ENCODE results near the gene RBM14. TPM values are rescaled to one million over a fixed set of nuclear protein-coding genes. Genes with fewer than 3 reads are reported as not detected.

RBM14 gene
- total RNA-seq = 10 to 100 TPM; 13.8 to 70.1 (median 47.0) TPM

DNA sequence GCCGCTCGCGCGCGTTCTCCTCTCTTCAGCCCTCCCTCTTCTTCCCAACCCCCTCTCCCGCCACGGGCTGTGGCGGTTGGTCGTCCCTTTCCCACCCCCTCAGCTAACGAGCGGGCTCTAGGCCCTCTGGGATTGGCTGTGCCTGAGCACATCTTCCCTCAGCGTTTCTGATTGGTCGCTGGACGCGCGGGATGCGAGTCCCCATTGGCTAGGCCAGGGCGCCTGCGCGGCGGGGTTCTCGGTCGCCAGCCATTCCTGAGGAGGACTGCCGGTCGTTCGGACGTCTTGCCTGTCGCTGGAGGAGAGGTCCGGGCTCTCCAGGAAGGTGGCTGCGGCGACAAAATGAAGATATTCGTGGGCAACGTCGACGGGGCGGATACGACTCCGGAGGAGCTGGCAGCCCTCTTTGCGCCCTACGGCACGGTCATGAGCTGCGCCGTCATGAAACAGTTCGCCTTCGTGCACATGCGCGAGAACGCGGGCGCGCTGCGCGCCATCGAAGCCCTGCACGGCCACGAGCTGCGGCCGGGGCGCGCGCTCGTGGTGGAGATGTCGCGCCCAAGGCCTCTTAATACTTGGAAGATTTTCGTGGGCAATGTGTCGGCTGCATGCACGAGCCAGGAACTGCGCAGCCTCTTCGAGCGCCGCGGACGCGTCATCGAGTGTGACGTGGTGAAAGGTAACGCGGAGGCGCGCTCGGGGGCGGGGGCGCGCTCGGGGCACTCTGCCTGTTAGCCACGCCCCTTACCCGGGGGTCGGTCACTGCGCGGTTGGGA is at the start of gene RBM14:
RBM14 (plus strand) TSS at position 252 of the 776 bp plus-strand sequence; CDS start at position 343, 91 bp downstream.
- TF ChIP-seq POLR2AphosphoS5 (IDR thresholded peaks at IDR 0.05) (peak; percentile 99 to 100 (median 100)), EP300 (IDR thresholded peaks at IDR 0.05; ENCODE audit: low read depth) (no peak), POLR2A (IDR thresholded peaks at IDR 0.05) (peak; percentile 100), CTCF (IDR thresholded peaks at IDR 0.05) (no peak)
- peak within 1 kb of the TSS; percentile 92 to 98 (median 98) for H3K27ac ChIP-seq
- no peaks in the 10 kb centered on the region for H3K36me3 ChIP-seq
- 0 to 2% methylated on average over 11 to 53 of the region's 90 CpGs for WGBS, 2 donors (ENCODE audit: low coverage in 1 of 2)
- peak within 1 kb of the TSS; percentile 51 to 88 (median 82) for H3K4me3 ChIP-seq
- peaks cover 26 to 48% (median 43%) of the 10 kb centered on the region in 4 donors for H3K4me1 ChIP-seq
- H3K9me3 ChIP-seq = no peaks in the 10 kb centered on the region
- intact Hi-C loops (cut with DNase I; ENCODE audit: low total_unique reads) (loop anchor here (1.0 kb wide), 1 partner anchor 62 kb away; no protein-coding TSS in a partner anchor), in situ Hi-C loops (cut with MboI; ENCODE audit: low pct_ligation_motif_present in 1 of 4, low pct_unique_long_range_greater_than_20kb in 1 of 4, low sequenced_read_pairs in 3 of 4) (no loop called here)
- peak; percentile 99 for DNase-seq
- H3K27me3 ChIP-seq = no peaks in the 10 kb centered on the region

DNA sequence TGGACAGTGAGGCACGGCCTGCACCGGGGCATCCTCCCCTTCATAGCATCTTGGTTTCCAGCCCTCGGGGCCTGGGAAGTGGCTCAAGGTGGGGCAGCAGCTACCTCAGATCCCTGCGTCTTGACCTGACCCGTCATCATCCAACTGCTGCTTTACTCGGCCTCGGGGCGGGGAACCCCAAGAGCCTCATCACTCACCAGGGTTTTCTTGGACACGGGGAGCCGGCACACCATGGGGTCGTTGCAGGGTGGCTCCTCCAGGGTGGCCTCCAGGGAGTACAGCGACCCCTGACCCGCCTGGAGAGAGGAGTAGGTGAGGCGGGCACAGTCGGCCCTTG is 48.7 kb upstream of the RBM14 start:
- Histone ChIP-seq H3K9me3 (no peaks in the 10 kb centered on the region), H3K27ac (peak overlapping the region in 3 of 4 donors; percentile 28 to 72 (median 53)), H3K4me3 (peak overlapping the region; percentile 55 to 72 (median 59)), H3K27me3 (peaks cover 11% of the 10 kb centered on the region), H3K4me1 (peaks cover 5 to 18% (median 13%) of the 10 kb centered on the region in 4 donors), H3K36me3 (no peaks in the 10 kb centered on the region)
- no peak for DNase-seq
- no peak for TF ChIP-seq EP300 (IDR thresholded peaks at IDR 0.05; ENCODE audit: low read depth)
- no peak for TF ChIP-seq POLR2AphosphoS5 (IDR thresholded peaks at IDR 0.05)
- no peak for TF ChIP-seq CTCF (IDR thresholded peaks at IDR 0.05)
- intact Hi-C loops (cut with DNase I; ENCODE audit: low total_unique reads) (no loop called here), in situ Hi-C loops (cut with MboI; ENCODE audit: low pct_ligation_motif_present in 1 of 4, low pct_unique_long_range_greater_than_20kb in 1 of 4, low sequenced_read_pairs in 3 of 4) (loop anchor here in 2 of 4 donors (10.0 to 25.0 kb wide), 2 partner anchors 163 to 270 kb away; partner anchors contain the start of gene RCE1 (in 1 of the 2))
- 71% methylated on average over 14 of the region's 15 CpGs; no CpG with 5 or more reads in 1 of the 2 donors for WGBS, 2 donors (ENCODE audit: low coverage in 1 of 2)

DNA sequence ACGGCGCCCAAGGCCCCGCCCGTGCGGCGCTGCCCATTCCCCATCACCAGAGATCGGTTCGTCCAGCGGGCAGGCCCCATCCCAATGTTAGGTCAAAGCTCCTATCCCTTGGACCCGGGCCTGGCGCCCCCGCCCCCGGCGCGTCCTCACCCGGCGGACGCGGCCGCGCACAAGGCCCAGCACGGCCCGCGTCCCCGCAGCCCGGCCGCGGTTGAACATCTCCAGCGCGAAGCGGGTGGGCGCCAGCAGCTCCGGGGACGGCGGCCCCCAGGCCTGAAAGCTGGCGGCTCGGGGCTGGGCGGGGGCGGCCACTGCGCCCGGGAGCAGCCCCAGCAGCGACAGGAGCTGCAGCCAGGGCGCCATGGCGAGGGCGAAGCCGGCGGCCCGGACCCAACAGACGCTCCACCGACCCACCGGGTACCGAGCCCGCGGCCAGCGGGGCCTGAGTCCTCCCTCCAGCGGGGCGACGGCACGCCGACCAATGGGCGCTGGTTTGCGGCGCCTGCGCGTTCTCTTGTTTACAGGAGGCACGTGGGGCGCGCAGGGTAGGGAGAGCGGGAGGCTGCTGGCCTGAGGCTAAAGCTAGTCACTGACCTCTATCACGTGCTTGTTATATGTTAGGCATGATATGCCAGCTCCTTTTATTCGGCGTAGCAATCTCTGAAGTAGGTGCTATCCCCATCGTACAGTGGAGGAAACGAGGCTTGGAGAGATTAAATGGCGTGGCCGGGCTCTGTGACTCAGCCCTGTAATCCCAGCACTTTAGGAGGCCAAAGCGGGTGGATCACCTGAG is 48.1 kb upstream of the RBM14 start, which contains the start of gene CTSF:
CTSF (minus strand) TSS at position 483 of the 793 bp plus-strand sequence; CDS start at position 363, 120 bp downstream.
- WGBS, 2 donors (ENCODE audit: low coverage in 1 of 2) = 20% methylated on average over 38 of the region's 77 CpGs; no CpG with 5 or more reads in 1 of the 2 donors
- H3K4me1 ChIP-seq = peaks cover 5 to 18% (median 13%) of the 10 kb centered on the region in 4 donors
- peak; percentile 85 for DNase-seq
- intact Hi-C loops (cut with DNase I; ENCODE audit: low total_unique reads) = no loop called here
- peak within 1 kb of the TSS; percentile 55 to 72 (median 59) for H3K4me3 ChIP-seq
- TF ChIP-seq CTCF (IDR thresholded peaks at IDR 0.05) (no peak), POLR2AphosphoS5 (IDR thresholded peaks at IDR 0.05) (peak in 1 of 3 donors; percentile 29), POLR2A (IDR thresholded peaks at IDR 0.05) (no peak)
- peak within 1 kb of the TSS in 3 of 4 donors; percentile 28 to 72 (median 53) for H3K27ac ChIP-seq
- H3K9me3 ChIP-seq = no peaks in the 10 kb centered on the region
- H3K27me3 ChIP-seq = peaks cover 17% of the 10 kb centered on the region
- in situ Hi-C loops (cut with MboI; ENCODE audit: low pct_ligation_motif_present in 1 of 4, low pct_unique_long_range_greater_than_20kb in 1 of 4, low sequenced_read_pairs in 3 of 4) = loop anchor here in 2 of 4 donors (10.0 to 25.0 kb wide), 2 partner anchors 164 to 269 kb away; partner anchors contain the start of gene RCE1 (in 1 of the 2)
- H3K36me3 ChIP-seq = no peaks in the 10 kb centered on the region

Measured in transverse colon (tissue), 4 donors.